ENCODE data around the gene GLT1D1.

The GLT1D1 gene

GRCh38 chr12:128830505-128830893, 22.8 kb upstream of the GLT1D1 start:
- TF ChIP-seq POLR2AphosphoS5 (IDR thresholded peaks at IDR 0.05; ENCODE audit: low read depth, low read length) = no peak
- TF ChIP-seq FOXP2 (optimal IDR thresholded peaks at IDR 0.05; ENCODE audit: borderline replicate concordance, extremely low read depth, extremely low read length, insufficient read depth) = no peak
- TF ChIP-seq SIN3A (IDR thresholded peaks at IDR 0.05; ENCODE audit: borderline replicate concordance, insufficient read depth, low read length) = no peak
- TF ChIP-seq TAF1 (IDR thresholded peaks at IDR 0.05; ENCODE audit: borderline replicate concordance, insufficient read depth, low read length) = no peak

- TF ChIP-seq SIN3A (IDR thresholded peaks at IDR 0.05; ENCODE audit: borderline replicate concordance, insufficient read depth, low read length) (no peak), TAF1 (IDR thresholded peaks at IDR 0.05; ENCODE audit: borderline replicate concordance, insufficient read depth, low read length) (no peak), POLR2AphosphoS5 (IDR thresholded peaks at IDR 0.05; ENCODE audit: low read depth, low read length) (no peak), FOXP2 (optimal IDR thresholded peaks at IDR 0.05; ENCODE audit: borderline replicate concordance, extremely low read depth, extremely low read length, insufficient read depth) (no peak), REST (IDR thresholded peaks at IDR 0.05; ENCODE audit: insufficient read depth in 1 of 2, low read depth in 2 of 2, low read length in 2 of 2) (no peak)
Observed at GRCh38 chr12:128833418-128833817, 19.9 kb upstream of the GLT1D1 start.

- TF ChIP-seq TAF1 (IDR thresholded peaks at IDR 0.05; ENCODE audit: borderline replicate concordance, insufficient read depth, low read length) (no peak), REST (IDR thresholded peaks at IDR 0.05; ENCODE audit: insufficient read depth in 1 of 2, low read depth in 2 of 2, low read length in 2 of 2) (no peak), POLR2AphosphoS5 (IDR thresholded peaks at IDR 0.05; ENCODE audit: low read depth, low read length) (no peak), FOXP2 (optimal IDR thresholded peaks at IDR 0.05; ENCODE audit: borderline replicate concordance, extremely low read depth, extremely low read length, insufficient read depth) (no peak), SIN3A (IDR thresholded peaks at IDR 0.05; ENCODE audit: borderline replicate concordance, insufficient read depth, low read length) (no peak)
Observed at GRCh38 chr12:128840862-128841468, 12.3 kb upstream of the GLT1D1 start.

- TF ChIP-seq TAF1 (IDR thresholded peaks at IDR 0.05; ENCODE audit: borderline replicate concordance, insufficient read depth, low read length) = no peak
- no peak for TF ChIP-seq SIN3A (IDR thresholded peaks at IDR 0.05; ENCODE audit: borderline replicate concordance, insufficient read depth, low read length)
- TF ChIP-seq REST (IDR thresholded peaks at IDR 0.05; ENCODE audit: insufficient read depth in 1 of 2, low read depth in 2 of 2, low read length in 2 of 2) = no peak
- no peak for TF ChIP-seq FOXP2 (optimal IDR thresholded peaks at IDR 0.05; ENCODE audit: borderline replicate concordance, extremely low read depth, extremely low read length, insufficient read depth)
- TF ChIP-seq POLR2AphosphoS5 (IDR thresholded peaks at IDR 0.05; ENCODE audit: low read depth, low read length) = no peak
Observed at GRCh38 chr12:128842579-128842978, 10.7 kb upstream of the GLT1D1 start.

- TF ChIP-seq REST (IDR thresholded peaks at IDR 0.05; ENCODE audit: insufficient read depth in 1 of 2, low read depth in 2 of 2, low read length in 2 of 2) (no peak), FOXP2 (optimal IDR thresholded peaks at IDR 0.05; ENCODE audit: borderline replicate concordance, extremely low read depth, extremely low read length, insufficient read depth) (no peak), SIN3A (IDR thresholded peaks at IDR 0.05; ENCODE audit: borderline replicate concordance, insufficient read depth, low read length) (no peak), TAF1 (IDR thresholded peaks at IDR 0.05; ENCODE audit: borderline replicate concordance, insufficient read depth, low read length) (no peak), POLR2AphosphoS5 (IDR thresholded peaks at IDR 0.05; ENCODE audit: low read depth, low read length) (no peak)
Observed at GRCh38 chr12:128843538-128843937, 9.7 kb upstream of the GLT1D1 start.

All from PFSK-1 (cell line).